ENCODE data around the gene C22orf31. TPM values are rescaled to one million over a fixed set of nuclear protein-coding genes. Genes with fewer than 3 reads are reported as not detected.

Gene C22orf31
- total RNA-seq, 1 donor from 2014 or later = not detected

DNA sequence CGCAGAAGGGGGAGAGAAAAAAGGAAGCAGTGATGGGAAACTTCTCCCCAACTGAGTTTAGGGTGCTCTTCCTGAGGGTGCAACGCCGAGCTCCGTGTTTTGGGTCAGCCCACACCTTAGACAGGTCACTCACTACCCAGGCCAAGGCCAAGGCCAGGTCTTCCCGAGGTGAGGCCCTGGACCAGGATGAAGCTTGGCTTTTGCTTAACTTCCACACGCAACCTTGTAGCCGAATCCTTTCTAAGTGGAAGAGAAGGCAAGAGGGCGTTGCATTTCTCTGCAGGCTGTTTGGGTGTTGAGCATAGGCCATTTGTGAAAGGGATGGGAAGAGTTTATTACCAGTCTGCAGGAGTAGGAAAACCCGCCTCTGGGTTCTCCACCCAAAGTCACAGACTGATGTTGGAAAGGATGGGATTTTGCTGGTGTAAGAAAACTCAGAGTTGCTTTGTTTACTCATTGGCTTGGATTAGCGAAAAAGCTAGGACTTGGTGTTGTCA is 12.7 kb upstream of the C22orf31 start:
- peak overlapping the region; percentile 67 for H3K4me3 ChIP-seq (ENCODE audit: low read depth, low read length)
- TF ChIP-seq, protein P1, sequence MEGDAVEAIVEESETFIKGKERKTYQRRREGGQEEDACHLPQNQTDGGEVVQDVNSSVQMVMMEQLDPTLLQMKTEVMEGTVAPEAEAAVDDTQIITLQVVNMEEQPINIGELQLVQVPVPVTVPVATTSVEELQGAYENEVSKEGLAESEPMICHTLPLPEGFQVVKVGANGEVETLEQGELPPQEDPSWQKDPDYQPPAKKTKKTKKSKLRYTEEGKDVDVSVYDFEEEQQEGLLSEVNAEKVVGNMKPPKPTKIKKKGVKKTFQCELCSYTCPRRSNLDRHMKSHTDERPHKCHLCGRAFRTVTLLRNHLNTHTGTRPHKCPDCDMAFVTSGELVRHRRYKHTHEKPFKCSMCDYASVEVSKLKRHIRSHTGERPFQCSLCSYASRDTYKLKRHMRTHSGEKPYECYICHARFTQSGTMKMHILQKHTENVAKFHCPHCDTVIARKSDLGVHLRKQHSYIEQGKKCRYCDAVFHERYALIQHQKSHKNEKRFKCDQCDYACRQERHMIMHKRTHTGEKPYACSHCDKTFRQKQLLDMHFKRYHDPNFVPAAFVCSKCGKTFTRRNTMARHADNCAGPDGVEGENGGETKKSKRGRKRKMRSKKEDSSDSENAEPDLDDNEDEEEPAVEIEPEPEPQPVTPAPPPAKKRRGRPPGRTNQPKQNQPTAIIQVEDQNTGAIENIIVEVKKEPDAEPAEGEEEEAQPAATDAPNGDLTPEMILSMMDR (conservative IDR thresholded peaks at IDR 0.05; ENCODE audit: low read depth, low read length) = no peak
- no peak for DNase-seq (ENCODE audit: low read depth)

DNA sequence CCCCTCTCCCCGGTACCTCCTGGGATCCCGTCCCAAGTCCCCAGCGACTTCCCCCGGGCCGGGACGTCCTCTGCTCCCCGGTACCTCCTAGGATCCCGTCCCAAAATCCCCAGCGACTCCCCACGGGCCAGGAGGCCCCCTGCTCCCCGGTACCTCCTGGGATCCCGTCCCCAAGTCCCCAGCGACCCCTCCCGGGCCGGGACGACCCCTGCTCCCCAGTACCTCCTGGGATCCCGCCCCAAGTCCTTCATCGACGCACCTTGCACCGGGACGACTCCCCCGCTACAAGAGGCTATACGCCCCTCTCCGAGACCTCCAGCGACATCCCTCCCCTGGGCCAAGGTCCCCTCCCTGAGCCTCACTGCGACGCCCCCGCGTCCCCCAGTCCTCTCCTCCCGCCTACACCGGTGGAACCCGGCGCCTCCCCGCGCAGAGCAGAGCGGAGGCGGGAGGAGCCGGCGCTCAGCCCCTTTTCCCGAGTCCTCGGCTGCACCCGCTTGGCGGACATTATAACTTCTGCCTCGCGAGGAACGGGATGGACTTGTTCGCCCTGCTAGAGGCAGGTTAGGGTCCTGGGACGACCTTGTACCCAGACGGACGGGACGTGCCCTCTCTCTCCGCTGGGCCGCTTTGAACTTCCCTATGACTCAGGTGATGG is 12.1 kb upstream of the C22orf31 start:
- no peak for DNase-seq (ENCODE audit: low read depth)
- TF ChIP-seq, protein P1 (conservative IDR thresholded peaks at IDR 0.05; ENCODE audit: low read depth, low read length) = no peak
- peak overlapping the region; percentile 67 for H3K4me3 ChIP-seq (ENCODE audit: low read depth, low read length)

DNA sequence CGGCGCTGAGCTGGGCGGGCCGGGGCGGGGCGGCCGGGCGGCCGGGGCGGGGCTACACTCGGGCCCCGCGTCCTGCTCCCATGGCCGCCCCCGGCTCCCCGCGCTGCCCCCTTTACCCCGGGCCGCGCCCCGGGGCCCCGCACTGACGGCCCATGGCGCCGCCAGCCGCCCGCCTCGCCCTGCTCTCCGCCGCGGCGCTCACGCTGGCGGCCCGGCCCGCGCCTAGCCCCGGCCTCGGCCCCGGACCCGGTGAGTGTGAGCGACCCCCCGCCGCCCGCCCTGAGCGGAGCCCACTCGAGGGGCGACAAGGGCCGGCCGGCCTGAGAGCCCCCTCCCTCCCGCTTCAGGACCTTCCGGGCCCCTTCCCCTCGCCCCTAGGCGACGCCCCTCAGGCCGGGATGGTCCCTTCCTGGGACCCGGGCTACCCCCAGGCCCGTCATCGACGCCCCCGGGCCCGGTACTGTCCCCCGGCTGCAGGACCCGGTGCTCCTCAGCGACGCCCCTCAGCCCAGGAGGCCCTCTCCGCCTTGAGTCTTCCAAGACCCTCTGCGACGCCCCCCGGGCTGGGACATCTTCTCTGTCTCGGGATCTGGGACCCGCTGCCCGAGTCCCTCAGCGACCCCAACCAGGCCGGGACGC is 11.5 kb upstream of the C22orf31 start, which contains the start of gene KREMEN1:
Gene KREMEN1, plus strand, starts transcription at position 57 of the 639 bp plus-strand sequence. Its CDS starts 96 bp downstream, at position 153.
- no peak for DNase-seq (ENCODE audit: low read depth)
- peak within 1 kb of the TSS; percentile 67 for H3K4me3 ChIP-seq (ENCODE audit: low read depth, low read length)
- TF ChIP-seq, protein P1 (conservative IDR thresholded peaks at IDR 0.05; ENCODE audit: low read depth, low read length) = no peak

DNA sequence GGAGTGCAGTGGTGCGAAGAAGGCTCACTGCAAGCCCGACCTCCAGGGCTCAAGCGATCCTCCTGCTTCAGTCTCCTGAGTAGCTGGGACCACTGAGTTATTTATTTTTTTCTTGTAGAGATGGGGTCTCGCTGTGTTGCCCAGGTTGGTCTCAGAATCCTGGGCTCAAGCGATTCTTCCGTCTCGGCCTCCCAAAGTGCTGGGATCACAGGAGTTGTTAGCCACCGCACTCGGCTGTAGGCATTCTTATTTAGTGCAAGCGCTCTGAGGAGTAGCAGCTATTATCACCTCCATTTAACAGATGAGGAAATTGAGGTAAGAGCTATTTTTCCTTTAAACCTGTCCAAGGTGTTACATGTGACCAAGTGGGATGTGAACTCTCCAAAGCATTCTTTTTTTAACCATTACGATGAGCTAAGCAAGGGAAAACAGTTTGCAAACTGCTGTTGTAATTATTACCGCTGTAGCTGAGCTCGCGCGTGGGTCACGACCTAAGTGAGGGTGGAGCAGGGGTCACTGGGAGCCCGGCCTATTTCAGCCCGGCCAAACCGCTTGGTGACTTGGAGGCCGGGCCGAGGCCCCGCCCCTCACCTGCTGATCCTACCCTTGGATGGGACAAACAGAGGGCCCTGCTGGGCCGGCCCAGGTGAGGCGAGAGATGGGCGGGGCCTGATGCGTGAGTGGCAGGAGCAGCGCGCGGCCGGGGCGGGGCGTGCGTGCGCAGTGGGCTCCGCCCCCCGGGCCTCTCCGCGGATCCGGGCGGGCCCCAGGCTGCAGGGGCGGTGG is 10.8 kb upstream of the C22orf31 start:
- DNase-seq (ENCODE audit: low read depth) = no peak
- H3K4me3 ChIP-seq (ENCODE audit: low read depth, low read length) = peak overlapping the region; percentile 47
- TF ChIP-seq, protein P1 (conservative IDR thresholded peaks at IDR 0.05; ENCODE audit: low read depth, low read length) = no peak

DNA sequence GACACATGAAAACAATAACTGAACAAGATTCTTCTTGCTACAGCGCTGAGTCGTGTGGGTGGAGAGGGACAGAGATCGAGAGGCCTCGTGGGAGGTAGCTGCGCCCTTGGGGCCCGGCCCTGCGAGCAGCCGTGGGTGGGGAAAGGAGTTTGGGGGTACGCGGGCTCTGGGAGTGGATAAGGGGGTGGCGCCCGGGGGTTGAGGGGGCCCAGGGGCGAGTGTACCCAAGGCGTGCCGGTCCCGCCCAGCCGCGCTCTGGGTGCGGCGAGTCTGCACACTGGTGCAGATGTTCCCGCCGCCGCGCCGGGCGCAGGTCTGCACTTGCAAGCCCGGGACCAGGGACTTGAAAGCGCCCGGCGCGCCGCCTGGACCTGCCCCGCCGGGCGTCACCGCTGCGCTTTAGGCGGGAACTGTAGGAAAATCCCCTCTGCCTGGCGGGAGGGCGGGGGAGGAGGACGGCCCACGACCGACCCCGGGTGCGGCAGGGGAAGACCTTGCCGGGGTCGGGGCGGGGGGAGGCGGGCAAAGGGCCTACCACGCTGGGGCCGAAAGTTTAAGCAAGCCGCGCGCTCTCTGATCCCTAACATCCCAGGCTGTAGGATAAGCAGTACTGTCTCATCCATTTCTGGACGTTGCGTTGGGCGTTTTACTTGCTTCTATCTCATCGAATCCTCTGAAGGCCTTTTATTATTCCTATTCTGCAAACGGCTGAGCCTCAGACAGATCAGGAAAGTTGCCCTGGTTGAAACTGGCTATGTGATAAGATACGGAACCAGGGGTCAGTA is 9.8 kb upstream of the C22orf31 start:
- DNase-seq (ENCODE audit: low read depth) = no peak
- TF ChIP-seq, protein P1 (conservative IDR thresholded peaks at IDR 0.05; ENCODE audit: low read depth, low read length) = no peak
- H3K4me3 ChIP-seq (ENCODE audit: low read depth, low read length) = peak overlapping the region; percentile 47

DNA sequence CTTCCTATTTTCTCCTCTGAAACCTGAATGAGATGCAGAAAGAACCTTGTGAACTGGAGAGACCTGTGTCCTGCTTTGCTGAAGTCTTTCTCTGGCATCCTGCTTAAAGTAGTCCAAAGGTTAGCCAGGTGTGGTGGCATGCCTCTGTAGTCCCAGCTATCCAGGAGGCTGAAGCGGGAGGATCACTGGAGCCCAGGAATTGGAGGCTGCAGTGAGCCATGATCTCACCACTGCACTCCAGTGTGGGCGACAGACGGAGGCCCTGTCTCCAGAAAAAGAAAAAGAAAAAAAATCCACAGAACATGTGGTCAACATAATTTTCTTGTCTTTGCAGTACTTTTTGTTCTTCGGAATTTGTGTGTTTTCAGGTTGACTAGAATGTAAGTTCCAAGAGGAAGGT is 8.9 kb upstream of the C22orf31 start:
- no peak for DNase-seq (ENCODE audit: low read depth)
- TF ChIP-seq, protein P1 (conservative IDR thresholded peaks at IDR 0.05; ENCODE audit: low read depth, low read length) = no peak
- no peak overlapping the region for H3K4me3 ChIP-seq (ENCODE audit: low read depth, low read length)
